Sigmoid colon (tissue), 7 donors: ENCODE results near the gene GRAP. TPM values are rescaled to one million over a fixed set of nuclear protein-coding genes. Genes with fewer than 3 reads are reported as not detected.

Experiments used
- DNase-seq: peaks from one replicate; pipeline ENCODE4 v3.0.0-alpha.2; 2019
- H3K27ac ChIP-seq, 4 donors: fragments of 200-600 bp; sonication (generic); one replicate each; pipeline ENCODE4 v1.5.1; 2016 to 2019; ENCODE audit warnings: mild to moderate bottlenecking in 1 of 4
- H3K27me3 ChIP-seq, 3 donors: fragments of 200-600 bp; sonication (generic); one replicate each; pipeline ENCODE4 v1.5.1; 2019; ENCODE audit warnings: mild to moderate bottlenecking in 1 of 3
- H3K36me3 ChIP-seq, 4 donors: fragments of 200-600 bp; sonication (generic); one replicate each; pipeline ENCODE4 v1.5.1; 2016 to 2019
- H3K4me1 ChIP-seq, 4 donors: fragments of 200-600 bp; sonication (generic); one replicate each; pipeline ENCODE4 v1.5.1; 2017 to 2019
- H3K4me3 ChIP-seq, 4 donors: fragments of 200-600 bp; sonication (generic); one replicate each; pipeline ENCODE4 v1.5.1; 2017 to 2019; ENCODE audit warnings: mild to moderate bottlenecking in 2 of 4, moderate library complexity in 1 of 4
- H3K9me3 ChIP-seq, 4 donors: fragments of 200-600 bp in 3 of 4; sonication (generic) in 3 of 4; one replicate each; pipeline versions ENCODE4 v1.5.1 to v1.6.1; 2013 to 2019
- CTCF ChIP-seq, 4 experiments: fragments of 450-650 bp in 3 of 4; fragments of 200-600 bp in 1 of 4; IDR thresholded peaks; one replicate each; pipeline ENCODE4 v1.5.1; 2016 to 2019; ENCODE audit warnings: antibody characterized with exemption in 4 of 4, mild to moderate bottlenecking in 3 of 4, moderate library complexity in 2 of 4
- EP300 ChIP-seq, 4 donors: sonication (generic); formaldehyde crosslinking; IDR thresholded peaks; one replicate each; pipeline ENCODE4 v1.6.1; 2017; ENCODE audit warnings: antibody characterized with exemption in 4 of 4
- POLR2A ChIP-seq, 2 donors: fragments of 450-650 bp; IDR thresholded peaks; one replicate each; pipeline ENCODE4 v1.6.1; 2016; ENCODE audit warnings: antibody characterized with exemption in 2 of 2, mild to moderate bottlenecking in 2 of 2, moderate library complexity in 2 of 2
- POLR2AphosphoS5 ChIP-seq, 4 donors: sonication (generic); formaldehyde crosslinking; IDR thresholded peaks; one replicate each; pipeline ENCODE4 v1.6.1; 2017; ENCODE audit warnings: antibody characterized with exemption in 4 of 4
- WGBS, 2 donors: extraction: QIAGEN DNeasy Blood & Tissue Kit; methylation state at CpG; one replicate each; pipeline ENCODE4 v1.1.7; 2013; 5-methylcytosine and 5-hydroxymethylcytosine counted together
- intact Hi-C: fragments of 100-400 bp; cut with DNase I; formaldehyde crosslinking; loops from one replicate; pipeline ENCODE4 v1.15.1; 2023
- polyA plus RNA-seq, 3 donors: library from polyadenylated mRNA; stranded (reverse); fragments of 200-250 nt; gene quantifications; one replicate each; pipeline ENCODE4 v1.2.3, GENCODE V29; 2013
- small RNA-seq, 3 donors: library from RNA; depleted of rRNA; stranded (forward); fragments of <200 nt; gene quantifications; one replicate each; pipeline ENCODE3, GENCODE V24; 2016
- total RNA-seq, 4 donors: library from RNA; depleted of rRNA; stranded (reverse); fragments of >200 nt; gene quantifications; one replicate each; pipeline ENCODE4 v1.1.0, GENCODE V29; 2016
- donor health status: healthy with polysubstance abuse.
- donor health status: Bipolar disorder and iron deficiency.
- donor health status: healthy.

GRAP gene
- total and polyA plus RNA-seq, 7 donors = 1.2 to 18.2 (median 3.3) TPM

- peaks cover 0 to 6% (median 2%) of the 10 kb centered on the region in 4 donors for H3K36me3 ChIP-seq
- H3K9me3 ChIP-seq = no peaks in the 10 kb centered on the region
- no peak for TF ChIP-seq EP300 (IDR thresholded peaks at IDR 0.05)
- no peak for TF ChIP-seq CTCF (IDR thresholded peaks at IDR 0.05)
- no peak for TF ChIP-seq POLR2A (IDR thresholded peaks at IDR 0.05)
- no peak for TF ChIP-seq POLR2AphosphoS5 (IDR thresholded peaks at IDR 0.05)
- no peaks in the 10 kb centered on the region for H3K4me1 ChIP-seq
- no peak for DNase-seq
- no peak overlapping the region for H3K4me3 ChIP-seq
- no peak overlapping the region for H3K27ac ChIP-seq
- no peaks in the 10 kb centered on the region for H3K27me3 ChIP-seq
- intact Hi-C loops = no loop called here
- 20 to 75% methylated on average over 13 of the region's 13 CpGs for WGBS, 2 donors
Observed at GRCh38 chr17:18975597-18975996, 71.2 kb downstream of the GRAP start.

- WGBS, 2 donors = 73 to 82% methylated on average over 10 of the region's 10 CpGs
- DNase-seq = no peak
- intact Hi-C loops = no loop called here
- no peaks in the 10 kb centered on the region for H3K9me3 ChIP-seq
- no peaks in the 10 kb centered on the region for H3K4me1 ChIP-seq
- H3K27me3 ChIP-seq = no peaks in the 10 kb centered on the region
- no peak overlapping the region for H3K4me3 ChIP-seq
- TF ChIP-seq CTCF (IDR thresholded peaks at IDR 0.05) (no peak), EP300 (IDR thresholded peaks at IDR 0.05) (no peak)
- no peak overlapping the region for H3K27ac ChIP-seq
- peaks cover 0 to 6% (median 2%) of the 10 kb centered on the region in 4 donors for H3K36me3 ChIP-seq
Observed at GRCh38 chr17:18974407-18975149, 72.2 kb downstream of the GRAP start.

GRCh38 chr17:18971801-18972200 lies 75.0 kb downstream of the GRAP start:
- Histone ChIP-seq H3K27me3 (no peaks in the 10 kb centered on the region), H3K36me3 (no peaks in the 10 kb centered on the region), H3K4me1 (no peaks in the 10 kb centered on the region), H3K9me3 (no peaks in the 10 kb centered on the region), H3K4me3 (no peak overlapping the region), H3K27ac (no peak overlapping the region)
- WGBS, 2 donors = 94 to 97% methylated on average over 7 of the region's 7 CpGs
- intact Hi-C loops = no loop called here
- TF ChIP-seq CTCF (IDR thresholded peaks at IDR 0.05) (no peak), EP300 (IDR thresholded peaks at IDR 0.05) (no peak), POLR2AphosphoS5 (IDR thresholded peaks at IDR 0.05) (no peak), POLR2A (IDR thresholded peaks at IDR 0.05) (no peak)
- DNase-seq = no peak

Small RNA genes lying within 50 kb of the gene (small RNA-seq; reads per million reads assigned to genes)
- gene AC090286.3 = 0 reads per million in 3 donors

Other genes starting within 250 kb of the GRAP start
- gene PRPSAP2, start 188.8 kb downstream of the GRAP start, total RNA-seq = 10 to 100 TPM; 23.6 to 45.7 (median 33.2) TPM
- 10 to 100 TPM; 25.7 to 30.0 (median 28.2) TPM for gene PRPSAP2, start 188.8 kb downstream of the GRAP start, polyA plus RNA-seq
- gene SLC5A10, start 94.8 kb downstream of the GRAP start, total RNA-seq = not detected
- gene SLC5A10, start 94.8 kb downstream of the GRAP start, polyA plus RNA-seq = under 1 TPM in 1 of 3 donors, not detected in 2; 0.19 TPM
- 1 to 10 TPM; 2.3 to 2.9 (median 2.6) TPM for gene FAM83G, start 42.2 kb downstream of the GRAP start, total RNA-seq
- 10 to 100 TPM; 10.2 to 23.8 (median 22.0) TPM for gene FAM83G, start 42.2 kb downstream of the GRAP start, polyA plus RNA-seq
- gene GRAPL, start 80.6 kb upstream of the GRAP start, total RNA-seq = 1 to 10 TPM in 2 of 4 donors, under 1 TPM in 1, not detected in 1; 0.54 to 3.9 (median 2.5) TPM
- 10 to 100 TPM in 1 of 3 donors, 1 to 10 TPM in 1, not detected in 1; 2.4 to 14.8 TPM for gene GRAPL, start 80.6 kb upstream of the GRAP start, polyA plus RNA-seq
- 10 to 100 TPM; 31.7 to 55.4 (median 47.6) TPM for gene EPN2, start 190.4 kb upstream of the GRAP start, total RNA-seq
- 10 to 100 TPM; 12.0 to 22.1 (median 15.3) TPM for gene EPN2, start 190.4 kb upstream of the GRAP start, polyA plus RNA-seq